Peyer's patch (tissue), 4 donors: ENCODE results near the gene FCER1G.

ENCODE experiments used
- CTCF ChIP-seq, 6 experiments: fragments of 450-650 bp in 4 of 6; fragments of 200-600 bp in 2 of 6; sonication (generic) in 1 of 6; IDR thresholded peaks; one replicate each; pipeline ENCODE4 v1.5.1; 2017 to 2019; ENCODE audit warnings: antibody characterized with exemption in 6 of 6, mild to moderate bottlenecking in 3 of 6, moderate library complexity in 1 of 6
- POLR2A ChIP-seq, 2 donors: fragments of 450-650 bp; IDR thresholded peaks; one replicate each; pipeline ENCODE4 v1.5.1; 2017; ENCODE audit warnings: antibody characterized with exemption in 2 of 2, mild to moderate bottlenecking in 2 of 2, moderate library complexity in 2 of 2

GRCh38 chr1:161177936-161178244 lies 37.2 kb upstream of the FCER1G start:
- TF ChIP-seq CTCF (IDR thresholded peaks at IDR 0.05) (no peak), POLR2A (IDR thresholded peaks at IDR 0.05) (no peak)
